Activated naive CD8-positive, alpha-beta T cell treated with anti-CD3 and anti-CD28 coated beads for 36 hours (primary cell): ENCODE measurements around the gene ANXA2. TPM values are rescaled to one million over a fixed set of nuclear protein-coding genes. Genes with fewer than 3 reads are reported as not detected.
"Not testable (repeated sequence)": the region's sequence is repeated elsewhere in the genome, so short reads cannot be mapped to it uniquely, and the experiment has no call there.

Experiments used
- DNase-seq: peaks from one replicate; pipeline ENCODE4 v3.0.0; 2021
- H3K27ac Mint-ChIP-seq: one replicate; pipeline ENCODE4 v1.8.0; 2022; ENCODE audit warnings: mild to moderate bottlenecking, moderate library complexity, mixed read lengths
- H3K27me3 Mint-ChIP-seq: one replicate; pipeline ENCODE4 v1.8.0; 2022; ENCODE audit warnings: mild to moderate bottlenecking, mixed read lengths
- H3K36me3 Mint-ChIP-seq: one replicate; pipeline ENCODE4 v1.8.0; 2021; ENCODE audit warnings: mild to moderate bottlenecking, mixed read lengths
- H3K4me1 Mint-ChIP-seq: one replicate; pipeline ENCODE4 v1.8.0; 2021; ENCODE audit warnings: mixed read lengths
- H3K4me3 Mint-ChIP-seq: one replicate; pipeline ENCODE4 v1.8.0; 2022; ENCODE audit warnings: mild to moderate bottlenecking, moderate library complexity, mixed read lengths
- H3K9me3 Mint-ChIP-seq: one replicate; pipeline ENCODE4 v1.8.0; 2022; ENCODE audit warnings: mixed read lengths
- total RNA-seq, 2 experiments: library from RNA; stranded (reverse); gene quantifications; one replicate each; pipeline ENCODE4 v1.2.3, GENCODE V29; 2021

The ANXA2 gene
- total RNA-seq, 2 experiments from 2014 or later, result 44.0 to 44.8 TPM

GRCh38 chr15:60372756-60373155 lies 25.0 kb downstream of the ANXA2 start:
- no peak for DNase-seq
- no peak overlapping the region for H3K4me3 Mint-ChIP-seq
- H3K27me3 Mint-ChIP-seq, result no peaks in the 10 kb centered on the region
- H3K4me1 Mint-ChIP-seq, result peaks cover 11% of the 10 kb centered on the region
- no peaks in the 10 kb centered on the region for H3K9me3 Mint-ChIP-seq
- H3K36me3 Mint-ChIP-seq, result no peaks in the 10 kb centered on the region
- no peak overlapping the region for H3K27ac Mint-ChIP-seq

GRCh38 chr15:60372227-60372626 lies 25.6 kb downstream of the ANXA2 start:
- DNase-seq, result no peak
- Mint-ChIP-seq H3K4me3 (no peak overlapping the region), H3K36me3 (no peaks in the 10 kb centered on the region)

GRCh38 chr15:60371175-60372051 lies 26.4 kb downstream of the ANXA2 start:
- H3K4me1 Mint-ChIP-seq, result peaks cover 11% of the 10 kb centered on the region
- H3K9me3 Mint-ChIP-seq, result no peaks in the 10 kb centered on the region
- H3K4me3 Mint-ChIP-seq, result no peak overlapping the region
- H3K27ac Mint-ChIP-seq, result no peak overlapping the region
- no peaks in the 10 kb centered on the region for H3K36me3 Mint-ChIP-seq
- no peaks in the 10 kb centered on the region for H3K27me3 Mint-ChIP-seq
- DNase-seq, result peak; percentile 8

More at GRCh38 chr15:60372227-60372626, 25.6 kb downstream of the ANXA2 start:
- Mint-ChIP-seq H3K27me3 (no peaks in the 10 kb centered on the region), H3K9me3 (no peaks in the 10 kb centered on the region), H3K4me1 (peaks cover 11% of the 10 kb centered on the region), H3K27ac (no peak overlapping the region)

GRCh38 chr15:60370869-60371136 lies 27.0 kb downstream of the ANXA2 start:
- H3K36me3 Mint-ChIP-seq, result peaks cover 2% of the 10 kb centered on the region
- H3K4me1 Mint-ChIP-seq, result peaks cover 11% of the 10 kb centered on the region
- no peak overlapping the region for H3K4me3 Mint-ChIP-seq
- DNase-seq, result no peak
- no peaks in the 10 kb centered on the region for H3K9me3 Mint-ChIP-seq
- no peaks in the 10 kb centered on the region for H3K27me3 Mint-ChIP-seq
- H3K27ac Mint-ChIP-seq, result no peak overlapping the region

GRCh38 chr15:60370105-60370868 lies 27.5 kb downstream of the ANXA2 start:
- Mint-ChIP-seq H3K4me3 (no peak overlapping the region), H3K27ac (no peak overlapping the region), H3K9me3 (no peaks in the 10 kb centered on the region), H3K4me1 (peaks cover 11% of the 10 kb centered on the region), H3K27me3 (no peaks in the 10 kb centered on the region), H3K36me3 (peaks cover 2% of the 10 kb centered on the region)
- DNase-seq, result no peak

- Mint-ChIP-seq H3K36me3 (peaks cover 2% of the 10 kb centered on the region), H3K27me3 (no peaks in the 10 kb centered on the region), H3K4me1 (peaks cover 11% of the 10 kb centered on the region), H3K27ac (no peak overlapping the region), H3K9me3 (no peaks in the 10 kb centered on the region), H3K4me3 (no peak overlapping the region)
- DNase-seq, result no peak
Measured at GRCh38 chr15:60369696-60370095, 28.1 kb downstream of the ANXA2 start.

- H3K36me3 Mint-ChIP-seq, result peaks cover 4% of the 10 kb centered on the region
- no peaks in the 10 kb centered on the region for H3K27me3 Mint-ChIP-seq
- no peaks in the 10 kb centered on the region for H3K9me3 Mint-ChIP-seq
- H3K4me3 Mint-ChIP-seq, result no peak overlapping the region
- no peak for DNase-seq
- no peak overlapping the region for H3K27ac Mint-ChIP-seq
- H3K4me1 Mint-ChIP-seq, result peaks cover 3% of the 10 kb centered on the region
Measured at GRCh38 chr15:60364612-60364924, 33.2 kb downstream of the ANXA2 start.

- Mint-ChIP-seq H3K9me3 (no peaks in the 10 kb centered on the region), H3K27ac (no peak overlapping the region), H3K27me3 (no peaks in the 10 kb centered on the region), H3K4me3 (no peak overlapping the region), H3K4me1 (peaks cover 3% of the 10 kb centered on the region), H3K36me3 (peaks cover 4% of the 10 kb centered on the region)
- no peak for DNase-seq
Measured at GRCh38 chr15:60363903-60364611, 33.7 kb downstream of the ANXA2 start.

- H3K4me1 Mint-ChIP-seq, result peaks cover 3% of the 10 kb centered on the region
- H3K9me3 Mint-ChIP-seq, result no peaks in the 10 kb centered on the region
- DNase-seq, result no peak
- no peak overlapping the region for H3K4me3 Mint-ChIP-seq
- H3K27me3 Mint-ChIP-seq, result no peaks in the 10 kb centered on the region
- H3K27ac Mint-ChIP-seq, result no peak overlapping the region
- peaks cover 4% of the 10 kb centered on the region for H3K36me3 Mint-ChIP-seq
Measured at GRCh38 chr15:60363087-60363549, 34.7 kb downstream of the ANXA2 start.

- H3K27me3 Mint-ChIP-seq, result no peaks in the 10 kb centered on the region
- H3K27ac Mint-ChIP-seq, result no peak overlapping the region
- peaks cover 3% of the 10 kb centered on the region for H3K4me1 Mint-ChIP-seq
- peaks cover 4% of the 10 kb centered on the region for H3K36me3 Mint-ChIP-seq
- H3K9me3 Mint-ChIP-seq, result no peaks in the 10 kb centered on the region
- DNase-seq, result peak; percentile 8
- H3K4me3 Mint-ChIP-seq, result no peak overlapping the region
Measured at GRCh38 chr15:60362321-60363086, 35.3 kb downstream of the ANXA2 start.

GRCh38 chr15:60359738-60360137 lies 38.0 kb downstream of the ANXA2 start:
- H3K36me3 Mint-ChIP-seq, H3K9me3 Mint-ChIP-seq, H3K4me3 Mint-ChIP-seq, H3K27ac Mint-ChIP-seq, H3K4me1 Mint-ChIP-seq, H3K27me3 Mint-ChIP-seq: not testable (repeated sequence)
- DNase-seq, result peak; percentile 26

GRCh38 chr15:60358935-60359682 lies 38.7 kb downstream of the ANXA2 start:
- H3K9me3 Mint-ChIP-seq, result no peaks in the 10 kb centered on the region
- no peak for DNase-seq
- no peaks in the 10 kb centered on the region for H3K27me3 Mint-ChIP-seq
- H3K36me3 Mint-ChIP-seq, result peaks cover 4% of the 10 kb centered on the region
- peaks cover 3% of the 10 kb centered on the region for H3K4me1 Mint-ChIP-seq
- H3K4me3 Mint-ChIP-seq, result no peak overlapping the region
- no peak overlapping the region for H3K27ac Mint-ChIP-seq

- Mint-ChIP-seq H3K36me3 (peaks cover 15% of the 10 kb centered on the region), H3K9me3 (peaks cover 1% of the 10 kb centered on the region), H3K4me1 (no peaks in the 10 kb centered on the region), H3K27ac (no peak overlapping the region), H3K27me3 (no peaks in the 10 kb centered on the region), H3K4me3 (no peak overlapping the region)
- no peak for DNase-seq
Measured at GRCh38 chr15:60356832-60357231, 41.0 kb downstream of the ANXA2 start.

- H3K27me3 Mint-ChIP-seq, result no peaks in the 10 kb centered on the region
- H3K27ac Mint-ChIP-seq, result no peak overlapping the region
- peaks cover 17% of the 10 kb centered on the region for H3K36me3 Mint-ChIP-seq
- peaks cover 1% of the 10 kb centered on the region for H3K9me3 Mint-ChIP-seq
- no peaks in the 10 kb centered on the region for H3K4me1 Mint-ChIP-seq
- no peak for DNase-seq
- H3K4me3 Mint-ChIP-seq, result no peak overlapping the region
Measured at GRCh38 chr15:60355148-60355857, 42.5 kb downstream of the ANXA2 start.
